ENCODE results near the gene GNPDA2.

The GNPDA2 gene

GRCh38 chr4:44671636-44672035 lies 54.7 kb downstream of the GNPDA2 start:
- H3K4me3 ChIP-seq = no peak overlapping the region
- no peak for TF ChIP-seq CTCF (IDR thresholded peaks at IDR 0.05)
- H3K27ac ChIP-seq = no peak overlapping the region
- DNase-seq (ENCODE audit: low spot score) = no peak

GRCh38 chr4:44670506-44671199 lies 55.7 kb downstream of the GNPDA2 start:
- Histone ChIP-seq H3K27ac (no peak overlapping the region), H3K4me3 (no peak overlapping the region)
- TF ChIP-seq CTCF (IDR thresholded peaks at IDR 0.05) = no peak
- no peak for DNase-seq (ENCODE audit: low spot score)

GRCh38 chr4:44668526-44668925 lies 57.8 kb downstream of the GNPDA2 start:
- no peak for TF ChIP-seq CTCF (IDR thresholded peaks at IDR 0.05)
- DNase-seq (ENCODE audit: low spot score) = no peak
- H3K27ac ChIP-seq = no peak overlapping the region
- no peak overlapping the region for H3K4me3 ChIP-seq

GRCh38 chr4:44663539-44664263 lies 62.7 kb downstream of the GNPDA2 start:
- no peak for TF ChIP-seq CTCF (IDR thresholded peaks at IDR 0.05)
- Histone ChIP-seq H3K27ac (no peak overlapping the region), H3K4me3 (no peak overlapping the region)
- DNase-seq (ENCODE audit: low spot score) = no peak

GRCh38 chr4:44662623-44663005 lies 63.7 kb downstream of the GNPDA2 start:
- no peak overlapping the region for H3K4me3 ChIP-seq
- no peak overlapping the region for H3K27ac ChIP-seq
- TF ChIP-seq CTCF (IDR thresholded peaks at IDR 0.05) = no peak
- no peak for DNase-seq (ENCODE audit: low spot score)

GRCh38 chr4:44661940-44662622 lies 64.3 kb downstream of the GNPDA2 start:
- DNase-seq (ENCODE audit: low spot score) = no peak
- Histone ChIP-seq H3K4me3 (no peak overlapping the region), H3K27ac (no peak overlapping the region)
- TF ChIP-seq CTCF (IDR thresholded peaks at IDR 0.05) = no peak

All from coronary artery (tissue), 2 donors.